HepG2 (cell line): ENCODE measurements around the gene RAB5B. TPM values are rescaled to one million over a fixed set of nuclear protein-coding genes. Genes with fewer than 3 reads are reported as not detected.

Experiments
- ASH2L ChIP-seq: fragments of 300-600, 200-600 bp; sonication (generic); IDR thresholded peaks from 2 replicates; pipeline ENCODE4 v1.7.0; 2017; ENCODE audit warnings: low read depth, mild to moderate bottlenecking, moderate library complexity, mixed read lengths, low read length; ENCODE audit not compliant: insufficient read length
- CREM ChIP-seq, 2 experiments: sonication (generic) in 1 of 2; formaldehyde crosslinking in 1 of 2; IDR thresholded peaks; 2 replicates each; pipeline versions ENCODE4 v1.4.0 to v1.6.1; 2016 to 2020; ENCODE audit warnings: antibody characterized with exemption in 1 of 2, mild to moderate bottlenecking in 1 of 2, missing genetic modification reagents in 1 of 2
- DNMT3B ChIP-seq: conservative IDR thresholded peaks from 2 replicates; pipeline ENCODE4 v1.6.1; 2016; ENCODE audit warnings: missing biosample characterization, control low read depth
- JUN ChIP-seq: sonication (generic); formaldehyde crosslinking; IDR thresholded peaks from 2 replicates; pipeline ENCODE4 v1.4.0; 2020; ENCODE audit warnings: mild to moderate bottlenecking, missing genetic modification reagents
- KLF16 ChIP-seq, 2 experiments: sonication (generic) in 1 of 2; formaldehyde crosslinking in 1 of 2; IDR thresholded peaks; 2 replicates each; pipeline versions ENCODE4 v1.6.1 to v1.8.0; 2016 to 2023; ENCODE audit warnings: missing genetic modification reagents in 2 of 2, missing compliant biosample characterization in 1 of 2
- MIER3 ChIP-seq: IDR thresholded peaks from 2 replicates; pipeline ENCODE4 v1.6.1; 2016; ENCODE audit warnings: missing compliant biosample characterization, borderline replicate concordance
- NKX3-1 ChIP-seq: sonication (generic); formaldehyde crosslinking; IDR thresholded peaks from 2 replicates; pipeline ENCODE4 v1.5.0; 2020; ENCODE audit warnings: missing genetic modification reagents
- PBX2 ChIP-seq: IDR thresholded peaks from 2 replicates; pipeline ENCODE4 v1.6.1; 2016; ENCODE audit warnings: control low read depth
- RBM39 ChIP-seq: fragments of 200-400 bp; formaldehyde crosslinking; IDR thresholded peaks from one replicate; pipeline ENCODE4 v1.6.1; 2018; ENCODE audit warnings: antibody characterized with exemption, mild to moderate bottlenecking, low read depth, low read length; ENCODE audit not compliant: poor library complexity, severe bottlenecking
- RCOR2 ChIP-seq: IDR thresholded peaks from 2 replicates; pipeline ENCODE4 v1.6.1; 2016; ENCODE audit warnings: missing biosample characterization, missing genetic modification reagents
- RNF219 ChIP-seq: sonication (generic); formaldehyde crosslinking; IDR thresholded peaks from 2 replicates; pipeline ENCODE4 v1.5.0; 2020; ENCODE audit warnings: mild to moderate bottlenecking, missing genetic modification reagents
- SAP130 ChIP-seq: IDR thresholded peaks from 2 replicates; pipeline ENCODE4 v1.6.1; 2016; ENCODE audit warnings: low read depth
- THAP8 ChIP-seq: sonication (generic); formaldehyde crosslinking; IDR thresholded peaks from 2 replicates; pipeline ENCODE4 v1.5.1; 2020; ENCODE audit warnings: missing genetic modification reagents, mild to moderate bottlenecking, borderline replicate concordance
- XRCC5 ChIP-seq: fragments of 200-400 bp; formaldehyde crosslinking; optimal IDR thresholded peaks from 2 replicates; pipeline ENCODE3; 2017; ENCODE audit warnings: mild to moderate bottlenecking, low read length
- ZNF431 ChIP-seq: sonication (generic); formaldehyde crosslinking; IDR thresholded peaks from 2 replicates; pipeline ENCODE4 v1.9.0; 2022; ENCODE audit warnings: missing genetic modification reagents, low read depth, mild to moderate bottlenecking, borderline replicate concordance
- ZNF558 ChIP-seq: sonication (generic); formaldehyde crosslinking; IDR thresholded peaks from 2 replicates; pipeline ENCODE4 v1.9.0; 2022; ENCODE audit warnings: mild to moderate bottlenecking, missing genetic modification reagents, borderline replicate concordance
- polyA plus RNA-seq, 8 experiments: library from polyadenylated mRNA; depleted of rRNA in 3 of 8; stranded (reverse) in 7 of 8; unstranded in 1 of 8; fragments of >200 nt; fragmentation: Illumina TruSeq in 4 of 8; extraction: Trizol in 4 of 8; gene quantifications; 2 replicates each; pipeline versions ENCODE4 v1.2.1 to v1.2.3, GENCODE V29; 2011 to 2016; ENCODE audit warnings: low read depth in 4 of 8, missing spikeins in 1 of 8, mixed read lengths in 1 of 8; ENCODE audit not compliant: insufficient read depth in 1 of 8
- total RNA-seq, 5 experiments: library from RNA; depleted of rRNA; stranded (reverse); fragments of >200 nt; fragmentation: Illumina TruSeq; extraction: Trizol; gene quantifications; 2 replicates each; pipeline ENCODE4 v1.2.3, GENCODE V29; 2016; ENCODE audit warnings: low read depth in 1 of 5
- TF ChIP-seq, protein P1 (sequence below): sonication (generic); formaldehyde crosslinking; IDR thresholded peaks from 2 replicates; pipeline ENCODE4 v1.4.0; 2020; ENCODE audit warnings: missing genetic modification reagents, borderline replicate concordance
- TF ChIP-seq, protein P2 (sequence below): sonication (generic); formaldehyde crosslinking; conservative IDR thresholded peaks from 2 replicates; pipeline ENCODE4 v1.8.0; 2022; ENCODE audit warnings: missing genetic modification reagents

RAB5B gene
- total and polyA plus RNA-seq, 2 of the 13 experiments (the other 11 are each of a cell fraction or from before 2014, with no cell fraction given) = 26.0 to 68.3 TPM

DNA sequence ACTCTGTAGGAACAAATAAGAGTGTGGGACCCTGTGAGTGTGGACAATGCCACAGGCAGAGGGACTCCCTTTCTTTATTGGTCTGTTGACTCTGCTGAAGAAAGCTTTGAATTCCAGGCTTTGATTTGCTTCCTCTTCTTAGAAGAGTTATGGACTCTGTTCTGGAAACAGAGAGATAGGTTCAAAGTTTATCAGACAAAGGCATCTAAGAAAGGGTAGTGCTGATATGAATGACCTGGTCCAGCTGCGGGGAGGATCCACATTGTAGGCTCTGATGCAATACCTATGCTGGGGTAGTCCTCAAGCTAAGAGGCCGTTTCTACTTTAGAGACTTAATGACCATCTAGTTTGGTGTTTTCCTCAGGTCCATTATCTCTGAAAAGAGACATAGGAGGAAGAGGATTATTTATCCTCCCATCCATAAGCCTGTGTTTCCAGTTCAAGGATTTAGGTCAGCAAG is 36.3 kb downstream of the RAB5B start (continued):
- no peak for TF ChIP-seq RNF219 (CRISPR knock-in tag)
- TF ChIP-seq ASH2L = peak; percentile 39
- peak; percentile 84; the same call in 1 of the 2 replicates for TF ChIP-seq RCOR2 (CRISPR knock-in tag)
- TF ChIP-seq, protein P1, sequence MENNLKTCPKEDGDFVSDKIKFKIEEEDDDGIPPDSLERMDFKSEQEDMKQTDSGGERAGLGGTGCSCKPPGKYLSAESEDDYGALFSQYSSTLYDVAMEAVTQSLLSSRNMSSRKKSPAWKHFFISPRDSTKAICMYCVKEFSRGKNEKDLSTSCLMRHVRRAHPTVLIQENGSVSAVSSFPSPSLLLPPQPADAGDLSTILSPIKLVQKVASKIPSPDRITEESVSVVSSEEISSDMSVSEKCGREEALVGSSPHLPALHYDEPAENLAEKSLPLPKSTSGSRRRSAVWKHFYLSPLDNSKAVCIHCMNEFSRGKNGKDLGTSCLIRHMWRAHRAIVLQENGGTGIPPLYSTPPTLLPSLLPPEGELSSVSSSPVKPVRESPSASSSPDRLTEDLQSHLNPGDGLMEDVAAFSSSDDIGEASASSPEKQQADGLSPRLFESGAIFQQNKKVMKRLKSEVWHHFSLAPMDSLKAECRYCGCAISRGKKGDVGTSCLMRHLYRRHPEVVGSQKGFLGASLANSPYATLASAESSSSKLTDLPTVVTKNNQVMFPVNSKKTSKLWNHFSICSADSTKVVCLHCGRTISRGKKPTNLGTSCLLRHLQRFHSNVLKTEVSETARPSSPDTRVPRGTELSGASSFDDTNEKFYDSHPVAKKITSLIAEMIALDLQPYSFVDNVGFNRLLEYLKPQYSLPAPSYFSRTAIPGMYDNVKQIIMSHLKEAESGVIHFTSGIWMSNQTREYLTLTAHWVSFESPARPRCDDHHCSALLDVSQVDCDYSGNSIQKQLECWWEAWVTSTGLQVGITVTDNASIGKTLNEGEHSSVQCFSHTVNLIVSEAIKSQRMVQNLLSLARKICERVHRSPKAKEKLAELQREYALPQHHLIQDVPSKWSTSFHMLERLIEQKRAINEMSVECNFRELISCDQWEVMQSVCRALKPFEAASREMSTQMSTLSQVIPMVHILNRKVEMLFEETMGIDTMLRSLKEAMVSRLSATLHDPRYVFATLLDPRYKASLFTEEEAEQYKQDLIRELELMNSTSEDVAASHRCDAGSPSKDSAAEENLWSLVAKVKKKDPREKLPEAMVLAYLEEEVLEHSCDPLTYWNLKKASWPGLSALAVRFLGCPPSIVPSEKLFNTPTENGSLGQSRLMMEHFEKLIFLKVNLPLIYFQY = no peak
- TF ChIP-seq, protein P2, sequence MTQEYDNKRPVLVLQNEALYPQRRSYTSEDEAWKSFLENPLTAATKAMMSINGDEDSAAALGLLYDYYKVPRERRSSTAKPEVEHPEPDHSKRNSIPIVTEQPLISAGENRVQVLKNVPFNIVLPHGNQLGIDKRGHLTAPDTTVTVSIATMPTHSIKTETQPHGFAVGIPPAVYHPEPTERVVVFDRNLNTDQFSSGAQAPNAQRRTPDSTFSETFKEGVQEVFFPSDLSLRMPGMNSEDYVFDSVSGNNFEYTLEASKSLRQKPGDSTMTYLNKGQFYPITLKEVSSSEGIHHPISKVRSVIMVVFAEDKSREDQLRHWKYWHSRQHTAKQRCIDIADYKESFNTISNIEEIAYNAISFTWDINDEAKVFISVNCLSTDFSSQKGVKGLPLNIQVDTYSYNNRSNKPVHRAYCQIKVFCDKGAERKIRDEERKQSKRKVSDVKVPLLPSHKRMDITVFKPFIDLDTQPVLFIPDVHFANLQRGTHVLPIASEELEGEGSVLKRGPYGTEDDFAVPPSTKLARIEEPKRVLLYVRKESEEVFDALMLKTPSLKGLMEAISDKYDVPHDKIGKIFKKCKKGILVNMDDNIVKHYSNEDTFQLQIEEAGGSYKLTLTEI (CRISPR knock-in tag) = no peak
- no peak for TF ChIP-seq ZNF431 (CRISPR knock-in tag)
- peak; percentile 71 for TF ChIP-seq CREM (IDR thresholded peaks at IDR 0.05)
- TF ChIP-seq CREM (CRISPR knock-in tag; IDR thresholded peaks at IDR 0.05) = no peak
- no peak for TF ChIP-seq NKX3-1
- no peak for TF ChIP-seq DNMT3B (CRISPR knock-in tag)
- TF ChIP-seq XRCC5 = no peak
- TF ChIP-seq THAP8 = no peak
- TF ChIP-seq SAP130 (CRISPR knock-in tag) = peak; percentile 77
- TF ChIP-seq KLF16 (CRISPR knock-in tag; IDR thresholded peaks at IDR 0.05) = peak in 1 of 2 experiments; percentile 40; a peak in 1 of 4 replicates
- TF ChIP-seq MIER3 (CRISPR knock-in tag) = peak; percentile 63; the same call in 1 of the 2 replicates
- TF ChIP-seq JUN = no peak
- TF ChIP-seq ZNF558 (CRISPR knock-in tag) = no peak
- no peak for TF ChIP-seq RBM39
- TF ChIP-seq PBX2 (CRISPR knock-in tag) = no peak
